Progenitor cell of endocrine pancreas (in vitro differentiated cells): ENCODE measurements around the gene ORM1. TPM values are rescaled to one million over a fixed set of nuclear protein-coding genes. Genes with fewer than 3 reads are reported as not detected.
A peak's percentile ranks its signal among the peaks of the same experiment; 100 is the strongest.
"Not testable (repeated sequence)": the region's sequence is repeated elsewhere in the genome, so short reads cannot be mapped to it uniquely, and the experiment has no call there.

ENCODE experiments used
- DNase-seq: peaks from one replicate; pipeline ENCODE4 v3.0.0; 2021; ENCODE audit warnings: low spot score; ENCODE audit not compliant: unreplicated experiment
- H3K27ac Mint-ChIP-seq: 2 replicates; pipeline ENCODE4 v1.8.0; 2021; ENCODE audit warnings: mild to moderate bottlenecking, moderate library complexity, mixed read lengths
- H3K27me3 Mint-ChIP-seq: 2 replicates; pipeline ENCODE4 v1.8.0; 2021; ENCODE audit warnings: mixed read lengths
- H3K36me3 Mint-ChIP-seq: 2 replicates; pipeline ENCODE4 v1.8.0; 2022; ENCODE audit warnings: mixed read lengths; ENCODE audit not compliant: insufficient read depth
- H3K4me1 Mint-ChIP-seq: 2 replicates; pipeline ENCODE4 v1.8.0; 2021; ENCODE audit warnings: low read depth, mixed read lengths
- H3K4me3 Mint-ChIP-seq: 2 replicates; pipeline ENCODE4 v1.8.0; 2021; ENCODE audit warnings: low read depth, mild to moderate bottlenecking, moderate library complexity, mixed read lengths
- H3K9me3 Mint-ChIP-seq: 2 replicates; pipeline ENCODE4 v1.8.0; 2021; ENCODE audit warnings: low read depth, mixed read lengths
- CTCF ChIP-seq: fragments of 200-600 bp; sonication (generic); IDR thresholded peaks from one replicate; pipeline ENCODE4 v1.5.0; 2021; ENCODE audit warnings: antibody characterized with exemption, mild to moderate bottlenecking; ENCODE audit not compliant: unreplicated experiment
- total RNA-seq: library from RNA; stranded (reverse); gene quantifications from 2 replicates; pipeline ENCODE4 v1.2.1, GENCODE V29; 2021

The ORM1 gene
- total RNA-seq, 1 donor from 2014 or later, result 9.3 TPM

DNA sequence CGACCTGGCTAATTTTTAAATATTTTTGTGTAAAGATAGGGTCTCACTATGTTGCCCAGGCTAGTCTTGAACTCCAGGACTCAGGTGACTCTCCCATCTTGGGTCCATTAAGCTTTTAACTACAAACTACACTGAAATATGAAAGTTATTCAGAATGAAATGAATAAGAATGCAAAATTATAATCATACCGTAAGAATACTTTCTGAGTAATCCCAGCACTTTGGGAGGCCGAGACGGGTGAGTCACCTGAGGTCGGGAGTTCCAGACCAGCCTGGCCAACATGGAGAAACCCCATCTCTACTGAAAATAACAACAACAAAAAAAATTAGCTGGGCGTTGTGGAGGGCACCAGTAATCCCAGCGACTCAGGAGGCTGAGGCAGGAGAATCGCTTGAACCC lies 1.1 kb upstream of the ORM1 start:
- no peak for DNase-seq
- no peak overlapping the region for H3K27ac Mint-ChIP-seq
- no peaks in the 10 kb centered on the region for H3K4me1 Mint-ChIP-seq
- no peaks in the 10 kb centered on the region for H3K9me3 Mint-ChIP-seq
- TF ChIP-seq CTCF, result no peak
- no peaks in the 10 kb centered on the region for H3K36me3 Mint-ChIP-seq
- no peak overlapping the region for H3K4me3 Mint-ChIP-seq
- peaks cover 5% of the 10 kb centered on the region for H3K27me3 Mint-ChIP-seq

- not testable (repeated sequence) for H3K36me3 Mint-ChIP-seq, H3K4me1 Mint-ChIP-seq, DNase-seq, H3K4me3 Mint-ChIP-seq, H3K9me3 Mint-ChIP-seq, H3K27me3 Mint-ChIP-seq, H3K27ac Mint-ChIP-seq
These were observed 609 bp upstream of the ORM1 start for GRCh38 chr9:114322160-114322818.

GRCh38 chr9:114323849-114324248 lies 951 bp downstream of the ORM1 start:
- DNase-seq, H3K27ac Mint-ChIP-seq, H3K27me3 Mint-ChIP-seq, H3K9me3 Mint-ChIP-seq, H3K4me3 Mint-ChIP-seq, H3K4me1 Mint-ChIP-seq, H3K36me3 Mint-ChIP-seq: not testable (repeated sequence)

DNA sequence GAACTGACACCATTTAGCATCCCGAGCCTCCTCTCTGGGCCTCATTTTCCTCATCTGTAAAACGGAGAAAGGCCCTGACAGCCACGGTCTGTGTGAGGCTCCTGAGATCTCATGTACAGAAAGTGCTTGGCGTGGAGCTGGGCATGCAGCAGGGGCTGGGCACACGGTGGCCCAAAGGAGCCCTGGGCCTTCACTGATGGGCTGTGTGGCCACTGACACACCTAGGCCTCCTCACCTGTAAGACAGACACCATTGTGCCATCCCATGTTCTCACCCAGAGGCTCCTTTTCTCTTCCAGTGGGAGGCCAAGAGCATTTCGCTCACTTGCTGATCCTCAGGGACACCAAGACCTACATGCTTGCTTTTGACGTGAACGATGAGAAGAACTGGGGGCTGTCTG lies 1.6 kb downstream of the ORM1 start:
- no peak for TF ChIP-seq CTCF
- no peaks in the 10 kb centered on the region for H3K9me3 Mint-ChIP-seq
- H3K4me3 Mint-ChIP-seq, result no peak overlapping the region
- no peaks in the 10 kb centered on the region for H3K36me3 Mint-ChIP-seq
- H3K27me3 Mint-ChIP-seq, result no peaks in the 10 kb centered on the region
- no peak overlapping the region for H3K27ac Mint-ChIP-seq
- H3K4me1 Mint-ChIP-seq, result no peaks in the 10 kb centered on the region
- DNase-seq, result peak; percentile 31

GRCh38 chr9:114324965-114325364 lies 2.1 kb downstream of the ORM1 start:
- not testable (repeated sequence) for H3K27me3 Mint-ChIP-seq, H3K4me1 Mint-ChIP-seq, DNase-seq, H3K4me3 Mint-ChIP-seq, H3K9me3 Mint-ChIP-seq, H3K27ac Mint-ChIP-seq, H3K36me3 Mint-ChIP-seq

GRCh38 chr9:114325684-114326254 lies 2.9 kb downstream of the ORM1 start:
- not testable (repeated sequence) for H3K36me3 Mint-ChIP-seq, H3K4me3 Mint-ChIP-seq, DNase-seq, H3K4me1 Mint-ChIP-seq, H3K9me3 Mint-ChIP-seq, H3K27me3 Mint-ChIP-seq, H3K27ac Mint-ChIP-seq

- no peak for TF ChIP-seq CTCF
- Mint-ChIP-seq H3K27ac (no peak overlapping the region), H3K9me3 (no peaks in the 10 kb centered on the region), H3K4me1 (no peaks in the 10 kb centered on the region), H3K36me3 (no peaks in the 10 kb centered on the region), H3K27me3 (no peaks in the 10 kb centered on the region), H3K4me3 (no peak overlapping the region)
- peak; percentile 25 for DNase-seq
These were observed 4.9 kb downstream of the ORM1 start for GRCh38 chr9:114327749-114328148.

- DNase-seq, result peak; percentile 22
- not testable (repeated sequence) for H3K4me3 Mint-ChIP-seq, H3K9me3 Mint-ChIP-seq, H3K27ac Mint-ChIP-seq, H3K27me3 Mint-ChIP-seq, H3K36me3 Mint-ChIP-seq, H3K4me1 Mint-ChIP-seq
These were observed 5.5 kb downstream of the ORM1 start for GRCh38 chr9:114328357-114328820.

DNA sequence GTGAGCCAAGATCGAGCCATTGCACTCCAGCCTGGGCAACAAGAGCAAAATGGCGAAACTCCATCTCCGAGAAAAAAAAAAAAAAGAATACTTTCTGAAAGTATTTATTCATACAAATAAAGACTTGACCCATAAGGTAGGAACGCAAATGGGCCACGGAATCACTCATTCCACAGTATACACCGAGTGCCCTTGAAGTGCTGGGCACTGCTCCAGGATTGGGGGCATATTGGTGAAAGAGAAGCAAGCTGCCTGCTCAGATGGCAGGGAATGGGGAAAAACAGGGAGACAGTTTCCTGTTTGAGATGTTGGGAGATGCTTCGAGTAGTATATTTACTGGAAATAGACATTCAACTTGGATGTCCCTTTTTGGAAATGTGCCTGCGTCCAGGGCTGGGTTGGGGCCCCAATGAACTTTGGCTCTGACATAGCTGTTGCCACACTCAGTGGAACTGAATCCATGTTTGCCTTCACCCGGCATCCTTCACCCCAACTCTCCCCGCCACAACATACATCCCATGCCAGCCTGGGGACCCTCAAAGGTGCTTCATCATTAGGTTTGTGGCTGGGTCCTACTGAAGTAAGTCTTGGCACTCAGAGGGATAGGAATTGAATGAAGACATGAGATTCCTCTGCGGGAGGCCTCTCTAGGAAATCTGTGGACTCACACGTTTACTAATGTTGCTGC lies 6.2 kb downstream of the ORM1 start:
- H3K9me3 Mint-ChIP-seq, H3K27me3 Mint-ChIP-seq, H3K27ac Mint-ChIP-seq, DNase-seq, H3K4me1 Mint-ChIP-seq, H3K36me3 Mint-ChIP-seq, H3K4me3 Mint-ChIP-seq: not testable (repeated sequence)

DNA sequence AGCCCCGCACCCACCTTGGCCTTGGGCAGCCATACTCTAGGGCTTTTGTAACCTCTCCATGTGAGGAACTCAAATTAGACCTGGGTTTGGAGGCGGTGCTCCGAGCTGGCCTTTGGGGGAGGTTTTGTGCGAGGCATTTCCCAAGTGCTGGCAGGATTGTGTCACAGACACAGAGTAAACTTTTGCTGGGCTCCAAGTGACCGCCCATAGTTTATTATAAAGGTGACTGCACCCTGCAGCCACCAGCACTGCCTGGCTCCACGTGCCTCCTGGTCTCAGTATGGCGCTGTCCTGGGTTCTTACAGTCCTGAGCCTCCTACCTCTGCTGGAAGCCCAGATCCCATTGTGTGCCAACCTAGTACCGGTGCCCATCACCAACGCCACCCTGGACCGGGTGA lies 6.7 kb downstream of the ORM1 start, which contains the start of gene ORM2:
ORM2 (plus strand) TSS at position 245 of the 398 bp plus-strand sequence; CDS start at position 281, 36 bp downstream.
- not testable (repeated sequence) for H3K36me3 Mint-ChIP-seq, H3K9me3 Mint-ChIP-seq, H3K27ac Mint-ChIP-seq, DNase-seq, H3K4me1 Mint-ChIP-seq, H3K4me3 Mint-ChIP-seq, H3K27me3 Mint-ChIP-seq
